Measurements from ENCODE around the gene PCNT. TPM values are rescaled to one million over a fixed set of nuclear protein-coding genes. Genes with fewer than 3 reads are reported as not detected.
A peak's percentile ranks its signal among the peaks of the same experiment; 100 is the strongest.

The PCNT gene
- total and polyA plus RNA-seq, 9 of the 15 experiments (the other 6 are each of a cell fraction or from before 2014, with no cell fraction given): 9.1 to 53.5 (median 31.3) TPM

GRCh38 chr21:46458315-46459023, 134.5 kb downstream of the PCNT start, which contains the start of gene DIP2A (continued):
- peak; percentile 86 to 91 for TF ChIP-seq MNT (conservative IDR thresholded peaks at IDR 0.05)
- no peak for TF ChIP-seq SIRT6 (IDR thresholded peaks at IDR 0.05; ENCODE audit: low read depth, low read length)
- peak; percentile 55 to 90; a peak in 3 of 4 replicates for TF ChIP-seq ZMIZ1 (IDR thresholded peaks at IDR 0.05; ENCODE audit: low read depth in 2 of 2, low read length in 2 of 2)
- no peak for TF ChIP-seq ZKSCAN1 (IDR thresholded peaks at IDR 0.05; ENCODE audit: low read depth, low read length)
- TF ChIP-seq HOMEZ (CRISPR knock-in tag; IDR thresholded peaks at IDR 0.05): no peak
- no peak for TF ChIP-seq SRSF3 (IDR thresholded peaks at IDR 0.05; ENCODE audit: insufficient read depth, low read length)
- no peak for TF ChIP-seq ZKSCAN8 (CRISPR knock-in tag; IDR thresholded peaks at IDR 0.05)
- TF ChIP-seq TCF7L2 (IDR thresholded peaks at IDR 0.05; ENCODE audit: low read depth, low read length): no peak
- TF ChIP-seq HDAC6 (IDR thresholded peaks at IDR 0.05; ENCODE audit: low read depth, low read length): 0 out of 2 replicates have a peak, but pooled peaks have one; percentile 26
- no peak for TF ChIP-seq PTTG1 (tag; IDR thresholded peaks at IDR 0.05; ENCODE audit: low read depth)
- TF ChIP-seq SAFB (IDR thresholded peaks at IDR 0.05; ENCODE audit: borderline replicate concordance, low read depth, low read length): 0 out of 2 replicates have a peak, but pooled peaks have one; percentile 69
- TF ChIP-seq U2AF1 (optimal IDR thresholded peaks at IDR 0.05; ENCODE audit: low read depth, low read length): peak; percentile 90
- peak; percentile 67 for TF ChIP-seq ZHX1 (conservative IDR thresholded peaks at IDR 0.05; ENCODE audit: low read length)
- no peak for TF ChIP-seq EZH2 (IDR thresholded peaks at IDR 0.05; ENCODE audit: borderline replicate concordance, low read depth, low read length)
